RWPE1 (cell line): Measurements from ENCODE around the gene CPN2.
A peak's percentile ranks its signal among the peaks of the same experiment; 100 is the strongest.

ENCODE experiments used
- CTCF ChIA-PET: fragments of 350-600 bp; sonication (Branson Sonifier 250); formaldehyde crosslinking; extraction: SDS; loops from one replicate; lab custom pipeline; 2021; lab: Yijun Ruan, JAX
- POLR2A ChIA-PET: fragments of 400-600 bp; formaldehyde crosslinking; extraction: SDS; loops from one replicate; lab custom pipeline; 2020; ENCODE audit warnings: antibody characterized with exemption; ENCODE audit not compliant: low non-redundant PET; lab: Yijun Ruan, JAX
- DNase-seq: peaks from one replicate; pipeline ENCODE4 v3.0.0; 2012; ENCODE audit warnings: low spot score
- H3K27ac ChIP-seq: fragments of 450-650 bp; 2 replicates; pipeline ENCODE4 v1.5.1; 2017
- CTCF ChIP-seq: fragments of 450-650 bp; conservative IDR thresholded peaks from 2 replicates; pipeline ENCODE4 v1.5.1; 2017; ENCODE audit warnings: low read depth, mild to moderate bottlenecking

CPN2 gene

DNA sequence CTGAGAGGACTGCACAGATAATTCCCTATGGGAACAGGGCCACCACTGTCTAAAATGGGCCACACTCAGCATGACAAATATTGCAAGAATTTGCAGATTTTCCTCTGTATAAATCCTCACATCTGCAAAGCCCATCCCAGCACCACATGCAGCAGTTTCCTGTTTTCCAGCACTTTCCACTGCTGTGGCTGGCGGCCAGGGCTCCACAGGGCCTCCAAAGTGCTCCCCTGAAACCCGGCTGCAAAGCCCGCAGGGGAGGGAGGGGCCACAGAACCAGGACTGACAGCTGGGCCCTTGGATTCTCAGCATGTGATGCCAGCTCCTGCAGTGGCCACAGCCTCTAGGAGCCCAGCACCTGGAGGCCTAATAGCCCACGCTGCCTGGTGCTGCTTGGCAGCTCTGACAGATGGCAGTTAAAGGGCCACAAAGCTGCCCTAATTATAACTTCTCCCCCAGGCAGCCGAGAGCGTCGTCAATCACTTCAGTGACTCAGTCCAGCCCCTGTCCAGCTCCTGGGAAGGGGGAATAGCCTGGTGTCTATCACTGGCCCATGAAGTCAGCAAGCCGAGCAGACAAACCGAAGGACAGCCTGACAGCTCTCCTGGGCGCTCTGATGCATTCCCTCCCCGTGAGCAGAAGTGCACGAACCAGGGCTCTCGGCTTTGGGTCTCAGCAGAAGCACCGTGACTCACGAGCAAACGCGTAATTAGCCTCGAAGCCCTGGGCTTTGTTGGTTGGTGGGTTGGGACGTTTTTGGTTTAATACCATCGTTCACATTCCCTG, 13.7 kb upstream of the CPN2 start:
- ChIA-PET POLR2A (no interaction called here), CTCF (interaction anchor here (0.6 to 2.2 kb wide), 3 partner anchors 20 to 186 kb away, joined by 3 to 12 read pairs (median 4); no protein-coding TSS in a partner anchor)
- H3K27ac ChIP-seq, result peak overlapping the region; percentile 59
- no peak for DNase-seq
- no peak for TF ChIP-seq CTCF

DNA sequence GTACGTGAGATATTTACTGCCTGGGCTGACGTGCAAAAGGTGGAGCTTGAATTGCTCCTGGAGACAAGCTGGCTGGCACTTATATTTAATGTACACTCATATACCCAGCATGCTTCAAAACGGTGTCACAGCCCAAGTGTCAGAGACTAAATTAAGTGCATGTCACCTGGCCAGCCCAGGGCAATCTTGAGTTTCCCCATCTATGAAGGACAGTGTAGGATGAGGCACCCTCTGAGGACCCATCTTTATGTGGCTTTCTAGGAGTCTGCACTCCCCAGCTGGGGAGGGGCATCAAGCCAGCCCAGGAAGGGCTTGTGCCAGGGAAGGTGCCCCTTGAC, 13.2 kb upstream of the CPN2 start:
- DNase-seq, result no peak
- ChIA-PET POLR2A (no interaction called here), CTCF (interaction anchor here (0.6 to 2.2 kb wide), 2 partner anchors 20 to 28 kb away, joined by 3 to 12 read pairs; no protein-coding TSS in a partner anchor)
- no peak for TF ChIP-seq CTCF
- peak overlapping the region; percentile 59 for H3K27ac ChIP-seq

DNA sequence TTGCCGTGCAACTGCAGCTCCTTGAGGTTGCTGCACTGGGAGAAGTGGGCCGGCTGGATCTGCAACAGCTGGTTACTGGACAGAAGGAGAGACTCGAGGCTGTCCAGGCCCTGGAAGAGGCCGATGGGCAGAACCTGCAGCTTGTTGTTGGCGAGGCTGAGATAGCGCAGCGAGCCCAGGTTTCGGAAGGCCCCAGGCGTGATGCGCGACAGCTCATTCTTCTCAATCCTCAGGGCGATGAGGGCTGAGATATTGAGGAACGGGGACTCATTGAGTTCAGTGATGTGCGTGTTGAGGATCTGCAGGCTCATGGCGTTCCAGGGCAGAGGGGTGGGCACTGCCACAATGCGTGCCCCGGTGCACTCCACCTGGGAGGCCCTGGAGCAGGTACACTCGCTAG, 9.4 kb upstream of the CPN2 start:
- ChIA-PET POLR2A (no interaction called here), CTCF (no interaction called here)
- H3K27ac ChIP-seq, result no peak overlapping the region
- TF ChIP-seq CTCF, result no peak
- no peak for DNase-seq

- no peak overlapping the region for H3K27ac ChIP-seq
- CTCF ChIA-PET, result no interaction called here
- TF ChIP-seq CTCF, result no peak
- DNase-seq, result no peak
- POLR2A ChIA-PET, result no interaction called here
Observed at GRCh38 chr3:194357681-194358080, 6.6 kb upstream of the CPN2 start.

DNA sequence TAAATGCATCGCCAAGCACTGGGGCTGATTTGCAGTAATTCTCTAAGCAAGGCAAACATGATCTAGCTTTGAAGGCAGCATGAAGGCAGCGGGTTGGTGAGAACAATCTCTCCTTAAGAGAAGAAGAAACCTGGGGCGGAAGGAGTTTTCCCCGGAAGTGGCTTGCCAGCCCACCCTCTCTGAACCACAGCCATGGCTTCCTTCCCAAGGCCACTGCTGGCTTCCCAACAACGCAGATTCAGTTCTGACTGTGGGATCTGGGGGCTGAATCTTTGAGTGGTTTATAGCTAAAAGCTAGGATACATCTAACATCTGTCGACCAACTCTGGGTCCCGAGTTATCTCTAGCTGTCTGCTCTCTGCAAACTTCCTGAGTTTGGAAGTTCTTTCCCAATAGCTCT, 4.3 kb upstream of the CPN2 start:
- no peak overlapping the region for H3K27ac ChIP-seq
- TF ChIP-seq CTCF, result no peak
- no peak for DNase-seq
- CTCF ChIA-PET, result interaction anchor here (1.8 kb wide), 1 partner anchor 11 kb away, joined by 10 read pairs; no protein-coding TSS in a partner anchor
- POLR2A ChIA-PET, result no interaction called here

DNA sequence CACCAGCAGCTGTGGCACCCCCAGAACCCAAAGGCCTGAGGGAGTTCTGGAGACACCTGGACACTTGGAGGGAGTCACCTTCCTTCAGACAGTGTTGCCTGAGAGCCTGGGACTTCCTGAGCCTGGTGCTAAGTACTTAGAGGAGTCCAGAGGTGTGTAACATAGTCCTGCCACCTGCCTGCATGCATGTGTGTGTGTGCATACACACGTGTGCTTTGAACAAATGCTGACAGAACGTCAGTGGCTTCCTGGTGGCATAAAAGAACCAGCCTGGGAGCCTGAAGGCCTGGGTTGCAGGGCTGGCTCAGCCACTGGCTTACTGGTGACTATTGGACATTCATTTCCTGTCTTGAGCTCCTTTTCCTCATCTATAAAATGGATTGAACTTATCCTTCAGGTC, 3.2 kb upstream of the CPN2 start:
- CTCF ChIA-PET, result interaction anchor here (0.7 kb wide), 2 partner anchors 21 to 57 kb away, joined by 3 to 6 read pairs; no protein-coding TSS in a partner anchor
- POLR2A ChIA-PET, result no interaction called here

More for the DNA sequence above, 3.2 kb upstream of the CPN2 start:
- no peak overlapping the region for H3K27ac ChIP-seq
- DNase-seq, result no peak
- no peak for TF ChIP-seq CTCF
